MM.1S (cell line): ENCODE data around the gene SGK1.
"Not testable (repeated sequence)": the region's sequence is repeated elsewhere in the genome, so short reads cannot be mapped to it uniquely, and the experiment has no call there.

Source experiments
- DNase-seq: peaks from one replicate; pipeline ENCODE4 v3.0.0-alpha.2; 2015
- H2AFZ ChIP-seq: fragments of 300-600 bp; sonication (generic); 2 replicates; pipeline ENCODE4 v1.6.0; 2016; ENCODE audit warnings: antibody characterized with exemption, low read length
- H3F3A ChIP-seq: fragments of 300-600 bp; sonication (generic); 2 replicates; pipeline ENCODE4 v1.6.1; 2016; ENCODE audit warnings: mild to moderate bottlenecking, antibody characterized with exemption, low read length, moderate library complexity, mixed read lengths; ENCODE audit not compliant: insufficient read depth
- H3K27ac ChIP-seq: fragments of 300-600 bp; sonication (generic); 2 replicates; pipeline ENCODE4 v1.5.1; 2016; ENCODE audit warnings: mild to moderate bottlenecking, low read length
- H3K27me3 ChIP-seq: fragments of 300-600 bp; sonication (generic); replicated peaks from 2 replicates; pipeline ENCODE4 v1.6.0; 2016; ENCODE audit warnings: low read length; ENCODE audit not compliant: insufficient read depth
- H3K36me3 ChIP-seq: fragments of 300-600 bp; sonication (generic); replicated peaks from 2 replicates; pipeline ENCODE4 v1.6.1; 2016; ENCODE audit warnings: mild to moderate bottlenecking, low read length, mixed read lengths; ENCODE audit not compliant: insufficient read depth
- H3K4me1 ChIP-seq: fragments of 300-600 bp; sonication (generic); 2 replicates; pipeline ENCODE4 v1.6.1; 2016; ENCODE audit warnings: low read length, mixed read lengths
- H3K4me2 ChIP-seq: fragments of 300-600 bp; sonication (generic); 2 replicates; pipeline ENCODE4 v1.6.0; 2016; ENCODE audit warnings: low read depth, low read length
- H3K4me3 ChIP-seq: fragments of 300-600 bp; sonication (generic); 2 replicates; pipeline ENCODE4 v1.5.1; 2016; ENCODE audit warnings: low read length, mixed read lengths
- H3K79me2 ChIP-seq: fragments of 300-600 bp; sonication (generic); 2 replicates; pipeline ENCODE4 v1.6.1; 2016; ENCODE audit warnings: mixed run types, low read length, mixed read lengths
- H3K9ac ChIP-seq: fragments of 300-600 bp; sonication (generic); 2 replicates; pipeline ENCODE4 v1.6.1; 2016; ENCODE audit warnings: low read length, mixed read lengths
- H3K9me2 ChIP-seq: fragments of 300-600 bp; sonication (generic); replicated peaks from 2 replicates; pipeline ENCODE4 v1.6.1; 2016; ENCODE audit warnings: mild to moderate bottlenecking, low read length, mixed read lengths; ENCODE audit not compliant: insufficient read depth
- H3K9me3 ChIP-seq: fragments of 300-600 bp; sonication (generic); replicated peaks from 2 replicates; pipeline ENCODE4 v1.6.1; 2016; ENCODE audit warnings: mild to moderate bottlenecking, low read length, mixed read lengths; ENCODE audit not compliant: insufficient read depth
- H4K20me1 ChIP-seq: fragments of 300-600 bp; sonication (generic); 2 replicates; pipeline ENCODE4 v1.6.1; 2016; ENCODE audit warnings: mild to moderate bottlenecking, low read length, moderate library complexity, mixed read lengths; ENCODE audit not compliant: insufficient read depth
- CTCF ChIP-seq: fragments of 300-600 bp; sonication (generic); IDR thresholded peaks from 2 replicates; pipeline ENCODE4 v1.5.1; 2016; ENCODE audit warnings: antibody characterized with exemption, low read length, mixed read lengths
- EZH2 ChIP-seq: fragments of 300-600 bp; sonication (generic); optimal IDR thresholded peaks from 2 replicates; pipeline ENCODE3; 2017; ENCODE audit warnings: low read depth, mild to moderate bottlenecking, antibody characterized with exemption, low read length, mixed read lengths
- EZH2phosphoT487 ChIP-seq: fragments of 300-600 bp; sonication (generic); IDR thresholded peaks from 2 replicates; pipeline ENCODE4 v1.6.1; 2018; ENCODE audit warnings: antibody characterized with exemption, low read length

Gene SGK1

GRCh38 chr6:134323698-134324097 lies 5.8 kb upstream of the SGK1 start:
- Histone ChIP-seq H3F3A (no peaks in the 10 kb centered on the region), H3K9me2 (no peaks in the 10 kb centered on the region), H3K36me3 (no peaks in the 10 kb centered on the region), H3K9me3 (no peaks in the 10 kb centered on the region), H3K4me1 (no peaks in the 10 kb centered on the region), H4K20me1 (no peaks in the 10 kb centered on the region), H3K9ac (no peak overlapping the region), H3K79me2 (no peaks in the 10 kb centered on the region), H3K4me2 (no peak overlapping the region), H3K27me3 (no peaks in the 10 kb centered on the region), H3K27ac (no peak overlapping the region), H2AFZ (no peak overlapping the region), H3K4me3 (no peak overlapping the region)
- no peak for DNase-seq
- TF ChIP-seq EZH2phosphoT487 = no peak

GRCh38 chr6:134323294-134323693 lies 5.4 kb upstream of the SGK1 start:
- H3K9me2 ChIP-seq = no peaks in the 10 kb centered on the region
- TF ChIP-seq EZH2 (no peak), CTCF (no peak), EZH2phosphoT487 (no peak)

GRCh38 chr6:134322216-134322615 lies 4.3 kb upstream of the SGK1 start:
- H3K27me3 ChIP-seq = no peaks in the 10 kb centered on the region
- H3K4me3 ChIP-seq = no peak overlapping the region
- no peak overlapping the region for H3K9ac ChIP-seq
- H3K9me3 ChIP-seq = no peaks in the 10 kb centered on the region
- no peak overlapping the region for H3K4me2 ChIP-seq
- H2AFZ ChIP-seq = no peak overlapping the region
- H3F3A ChIP-seq = no peaks in the 10 kb centered on the region
- no peak for TF ChIP-seq EZH2
- H3K4me1 ChIP-seq = no peaks in the 10 kb centered on the region
- H3K36me3 ChIP-seq = no peaks in the 10 kb centered on the region
- no peak overlapping the region for H3K27ac ChIP-seq
- H4K20me1 ChIP-seq = no peaks in the 10 kb centered on the region
- DNase-seq = no peak
- H3K9me2 ChIP-seq = no peaks in the 10 kb centered on the region
- no peaks in the 10 kb centered on the region for H3K79me2 ChIP-seq

More at GRCh38 chr6:134323294-134323693, 5.4 kb upstream of the SGK1 start:
- H3K9me3 ChIP-seq = no peaks in the 10 kb centered on the region
- no peak overlapping the region for H3K9ac ChIP-seq
- no peak for DNase-seq
- H3K4me1 ChIP-seq = no peaks in the 10 kb centered on the region
- no peaks in the 10 kb centered on the region for H3F3A ChIP-seq
- no peak overlapping the region for H3K4me2 ChIP-seq
- no peaks in the 10 kb centered on the region for H3K79me2 ChIP-seq
- no peak overlapping the region for H2AFZ ChIP-seq
- no peak overlapping the region for H3K27ac ChIP-seq
- H3K36me3 ChIP-seq = no peaks in the 10 kb centered on the region
- no peaks in the 10 kb centered on the region for H4K20me1 ChIP-seq
- H3K27me3 ChIP-seq = no peaks in the 10 kb centered on the region
- no peak overlapping the region for H3K4me3 ChIP-seq

- H3K4me1 ChIP-seq = no peaks in the 10 kb centered on the region
- no peak overlapping the region for H3K4me2 ChIP-seq
- no peaks in the 10 kb centered on the region for H3K36me3 ChIP-seq
- no peaks in the 10 kb centered on the region for H3K27me3 ChIP-seq
- no peaks in the 10 kb centered on the region for H3K9me2 ChIP-seq
- no peak for DNase-seq
- no peak overlapping the region for H2AFZ ChIP-seq
- no peak for TF ChIP-seq EZH2phosphoT487
- no peak for TF ChIP-seq EZH2
- H3K4me3 ChIP-seq = no peak overlapping the region
- H4K20me1 ChIP-seq = no peaks in the 10 kb centered on the region
- H3F3A ChIP-seq = no peaks in the 10 kb centered on the region
- H3K9ac ChIP-seq = no peak overlapping the region
- no peaks in the 10 kb centered on the region for H3K79me2 ChIP-seq
- H3K9me3 ChIP-seq = no peaks in the 10 kb centered on the region
- no peak overlapping the region for H3K27ac ChIP-seq
Observed at GRCh38 chr6:134321246-134321645, 3.3 kb upstream of the SGK1 start.

- H3K9ac ChIP-seq, H3K9me3 ChIP-seq, H3K79me2 ChIP-seq, H3K4me3 ChIP-seq, H2AFZ ChIP-seq, DNase-seq, H3K9me2 ChIP-seq, H4K20me1 ChIP-seq, H3K4me1 ChIP-seq, H3K36me3 ChIP-seq, H3K27ac ChIP-seq, H3F3A ChIP-seq, H3K4me2 ChIP-seq, H3K27me3 ChIP-seq: not testable (repeated sequence)
Observed at GRCh38 chr6:134319686-134320085, 1.8 kb upstream of the SGK1 start.
